Colonic mucosa (tissue), 4 donors: ENCODE results near the gene RPRD1A. TPM values are rescaled to one million over a fixed set of nuclear protein-coding genes. Genes with fewer than 3 reads are reported as not detected.

Experiments
- DNase-seq: peaks from one replicate; pipeline ENCODE4 v3.0.0-alpha.2; 2020
- H3K27ac ChIP-seq: fragments of 200-600 bp; one replicate; pipeline ENCODE4 v1.8.0; 2021
- H3K27me3 ChIP-seq: fragments of 200-600 bp; one replicate; pipeline ENCODE4 v1.8.0; 2021
- H3K36me3 ChIP-seq: fragments of 200-600 bp; one replicate; pipeline ENCODE4 v1.8.0; 2021
- H3K4me1 ChIP-seq: fragments of 200-600 bp; one replicate; pipeline ENCODE4 v1.8.0; 2021; ENCODE audit warnings: mild to moderate bottlenecking
- H3K4me3 ChIP-seq: fragments of 200-600 bp; one replicate; pipeline ENCODE4 v1.8.0; 2021
- H3K9ac ChIP-seq, 2 donors: one replicate each; pipeline ENCODE4 v1.7.0; 2013; ENCODE audit warnings: control low read depth in 2 of 2, low read depth in 2 of 2, low read length in 2 of 2
- H3K9me3 ChIP-seq: fragments of 200-600 bp; one replicate; pipeline ENCODE4 v1.8.0; 2021
- CTCF ChIP-seq: fragments of 200-600 bp; IDR thresholded peaks from one replicate; pipeline ENCODE4 v1.8.0; 2022; ENCODE audit warnings: antibody characterized with exemption, mild to moderate bottlenecking
- intact Hi-C: fragments of 100-400 bp; cut with DNase I; formaldehyde crosslinking; loops from one replicate; pipeline ENCODE4 v1.14.1; 2022
- total RNA-seq, 2 donors: library from RNA; stranded (reverse); fragmentation: NEBNext Ultra II Directional in 1 of 2; extraction: Animal tissue kit (Norgen Biotek cat#: 25700) in 1 of 2; gene quantifications; one replicate each; pipeline ENCODE4 v1.2.1, GENCODE V29; 2021
- donor health status: healthy.
- donor health status: DM: no; HTN: no; CAD: no.
- donor health status: DM: no; HTN: no; CAD: no.

Gene RPRD1A
- total RNA-seq, 2 donors from 2014 or later, result 39.8 TPM

DNA sequence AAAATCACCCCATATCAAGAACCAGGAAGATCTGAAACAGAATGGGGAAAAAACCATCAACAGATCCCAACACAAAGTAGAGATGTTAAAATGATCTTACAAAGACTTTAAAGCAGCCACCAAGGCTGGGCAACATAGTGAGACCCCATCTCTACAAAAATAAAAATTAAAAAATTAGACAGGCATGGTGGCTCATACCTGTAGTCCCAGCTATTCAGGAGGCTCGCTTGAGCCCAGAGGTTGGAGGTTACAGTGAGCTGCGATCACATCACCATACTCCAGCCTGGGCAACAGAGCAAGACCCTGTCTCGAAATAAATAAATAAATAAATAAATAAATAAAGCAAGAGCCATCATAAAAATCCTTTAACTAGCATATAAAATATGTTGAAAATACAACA is 20.5 kb downstream of the RPRD1A start:
- no peak for DNase-seq
- H3K27ac ChIP-seq, result no peak overlapping the region
- intact Hi-C loops, result no loop called here
- no peaks in the 10 kb centered on the region for H3K9me3 ChIP-seq
- H3K27me3 ChIP-seq, result no peaks in the 10 kb centered on the region
- no peak overlapping the region for H3K9ac ChIP-seq
- no peak overlapping the region for H3K4me3 ChIP-seq
- no peaks in the 10 kb centered on the region for H3K36me3 ChIP-seq
- TF ChIP-seq CTCF, result no peak
- no peaks in the 10 kb centered on the region for H3K4me1 ChIP-seq

GRCh38 chr18:36045241-36045991 is 21.9 kb downstream of the RPRD1A start:
- no peak overlapping the region for H3K27ac ChIP-seq
- no peaks in the 10 kb centered on the region for H3K27me3 ChIP-seq
- H3K4me1 ChIP-seq, result no peaks in the 10 kb centered on the region
- no peak for DNase-seq
- H3K9me3 ChIP-seq, result no peaks in the 10 kb centered on the region
- H3K36me3 ChIP-seq, result no peaks in the 10 kb centered on the region
- no peak overlapping the region for H3K9ac ChIP-seq
- no peak overlapping the region for H3K4me3 ChIP-seq
- TF ChIP-seq CTCF, result no peak
- intact Hi-C loops, result no loop called here

DNA sequence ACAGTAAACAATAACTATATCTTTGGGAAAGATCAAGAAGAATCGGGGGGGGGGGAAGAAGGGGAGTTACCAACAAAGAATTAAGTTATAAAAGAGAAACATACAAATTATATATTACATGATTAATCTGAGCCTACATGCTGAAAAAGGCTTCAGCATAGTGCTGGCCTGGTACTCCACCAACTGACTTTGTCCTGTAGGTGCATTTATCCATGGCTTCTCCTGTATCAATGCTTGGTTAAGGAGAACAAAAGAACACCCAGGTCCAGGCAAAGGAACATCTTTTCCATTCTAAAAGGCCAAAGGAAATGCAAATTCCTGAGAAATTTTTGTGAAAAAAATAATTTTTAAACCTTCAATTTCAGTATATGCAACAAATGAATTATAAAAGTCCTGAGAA is 24.2 kb downstream of the RPRD1A start:
- H3K36me3 ChIP-seq, result no peaks in the 10 kb centered on the region
- no peaks in the 10 kb centered on the region for H3K27me3 ChIP-seq
- no peak for DNase-seq
- H3K4me3 ChIP-seq, result no peak overlapping the region
- intact Hi-C loops, result no loop called here
- H3K9ac ChIP-seq, result no peak overlapping the region
- no peak for TF ChIP-seq CTCF
- no peaks in the 10 kb centered on the region for H3K4me1 ChIP-seq
- H3K27ac ChIP-seq, result no peak overlapping the region
- no peaks in the 10 kb centered on the region for H3K9me3 ChIP-seq

DNA sequence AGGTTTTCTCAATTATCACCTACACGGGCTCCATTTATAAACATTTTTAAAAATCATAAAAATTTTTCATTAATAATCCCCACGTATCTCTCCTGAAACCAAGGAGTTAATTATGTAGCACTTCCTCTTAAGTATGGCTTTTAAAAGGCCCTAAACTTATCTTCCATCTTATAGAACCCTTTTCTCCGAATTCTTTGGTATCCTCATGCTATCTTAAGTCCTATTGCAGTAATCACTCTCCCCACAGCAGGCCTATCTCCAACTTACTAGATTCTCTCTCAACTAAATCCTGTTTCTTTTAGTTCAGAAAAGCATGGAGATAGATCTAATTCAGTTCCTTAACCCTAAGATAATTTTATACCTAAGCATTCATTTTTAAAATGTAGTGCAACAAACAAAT is 26.2 kb downstream of the RPRD1A start:
- Histone ChIP-seq H3K36me3 (no peaks in the 10 kb centered on the region), H3K9me3 (no peaks in the 10 kb centered on the region), H3K9ac (no peak overlapping the region), H3K4me3 (no peak overlapping the region), H3K4me1 (no peaks in the 10 kb centered on the region), H3K27ac (no peak overlapping the region), H3K27me3 (no peaks in the 10 kb centered on the region)
- no peak for TF ChIP-seq CTCF
- no peak for DNase-seq
- intact Hi-C loops, result no loop called here

DNA sequence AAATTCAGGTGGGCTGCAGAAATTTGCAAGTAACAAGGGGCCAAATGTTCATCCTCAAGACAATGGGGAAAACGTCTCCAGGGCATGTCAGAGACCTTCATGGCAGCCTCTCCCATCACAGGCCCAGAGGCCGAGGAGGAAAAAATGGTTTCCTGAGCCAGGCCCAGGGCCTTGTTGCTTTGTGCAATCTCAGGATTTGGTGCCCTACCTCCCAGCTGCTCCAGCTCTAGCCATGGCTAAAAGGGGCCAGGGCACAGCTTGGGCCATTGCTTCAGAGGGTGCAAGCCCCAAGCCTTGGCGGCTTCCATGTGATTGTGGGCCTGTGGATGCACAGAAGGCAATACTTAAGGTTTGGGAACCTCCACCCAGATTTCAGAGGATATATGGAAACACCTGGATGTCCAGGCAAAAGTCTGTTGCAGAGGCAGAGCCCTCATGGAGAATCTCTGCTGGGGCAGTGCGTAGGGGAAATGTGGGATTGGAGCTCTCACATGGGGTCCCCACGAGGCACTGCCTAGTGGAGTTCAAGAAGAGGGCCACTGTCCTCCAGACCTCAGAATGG is 29.2 kb downstream of the RPRD1A start:
- no peaks in the 10 kb centered on the region for H3K9me3 ChIP-seq
- no peaks in the 10 kb centered on the region for H3K36me3 ChIP-seq
- H3K4me1 ChIP-seq, result no peaks in the 10 kb centered on the region
- DNase-seq, result no peak
- no peak overlapping the region for H3K27ac ChIP-seq
- no peak for TF ChIP-seq CTCF
- no peak overlapping the region for H3K4me3 ChIP-seq
- intact Hi-C loops, result no loop called here
- no peak overlapping the region for H3K9ac ChIP-seq
- no peaks in the 10 kb centered on the region for H3K27me3 ChIP-seq
